H1 (cell line): ENCODE data around the gene RGS8. TPM values are rescaled to one million over a fixed set of nuclear protein-coding genes. Genes with fewer than 3 reads are reported as not detected.
A peak's percentile ranks its signal among the peaks of the same experiment; 100 is the strongest.

Source experiments
- CTCF ChIA-PET: fragments of 300-600 bp; sonication (Branson Sonifier 250); formaldehyde crosslinking; loops from one replicate; lab custom pipeline; 2021; ENCODE audit not compliant: partially characterized antibody; lab: Charles Lee
- POLR2A ChIA-PET: fragments of 300-600 bp; sonication (Branson Sonifier 250); formaldehyde crosslinking; loops from one replicate; lab custom pipeline; 2021; ENCODE audit warnings: inconsistent platforms; ENCODE audit not compliant: partially characterized antibody; lab: Charles Lee
- DNase-seq, 2 experiments: peaks; one replicate each; pipeline versions ENCODE4 v3.0.0 to v3.0.0-alpha.2; 2010 to 2022; ENCODE audit warnings: low spot score in 2 of 2, low read depth in 1 of 2, mixed read lengths in 1 of 2
- FAIRE-seq: peaks from 2 replicates; lab custom pipeline; 2011; peaks lifted over from hg19 to GRCh38; lab: Jason Lieb, UNC
- H2AFZ ChIP-seq: 2 replicates; pipeline ENCODE4 v1.8.1; 2012; ENCODE audit warnings: low read length, inconsistent platforms
- H2AK5ac ChIP-seq: 2 replicates; pipeline ENCODE4 v1.6.1; 2013; ENCODE audit warnings: low read depth, low read length
- H2BK120ac ChIP-seq: replicated peaks from 2 replicates; pipeline ENCODE3; 2013; ENCODE audit warnings: low read depth, low read length, inconsistent platforms
- H2BK12ac ChIP-seq: 2 replicates; pipeline ENCODE4 v1.6.1; 2013; ENCODE audit warnings: low read depth, low read length
- H2BK15ac ChIP-seq: 2 replicates; pipeline ENCODE4 v1.6.1; 2013; ENCODE audit warnings: low read length
- H2BK20ac ChIP-seq: 2 replicates; pipeline ENCODE4 v1.6.1; 2013; ENCODE audit warnings: low read length
- H2BK5ac ChIP-seq: 2 replicates; pipeline ENCODE4 v1.6.1; 2013; ENCODE audit warnings: low read depth, low read length
- H3K14ac ChIP-seq: 2 replicates; pipeline ENCODE4 v1.6.1; 2013; ENCODE audit warnings: inconsistent platforms; ENCODE audit not compliant: insufficient read length
- H3K18ac ChIP-seq: 2 replicates; pipeline ENCODE4 v1.6.1; 2013; ENCODE audit warnings: low read length; ENCODE audit errors: extremely low read depth
- H3K23ac ChIP-seq: 2 replicates; pipeline ENCODE4 v1.6.1; 2013; ENCODE audit warnings: inconsistent platforms; ENCODE audit not compliant: insufficient read length
- H3K23me2 ChIP-seq: 2 replicates; pipeline ENCODE4 v1.6.1; 2013; ENCODE audit warnings: low read depth, low read length
- H3K27ac ChIP-seq: 2 replicates; pipeline ENCODE4 v1.6.1; 2011; ENCODE audit warnings: low read depth, low read length, inconsistent platforms
- H3K27me3 ChIP-seq, 4 experiments: replicated peaks in 1 of 4; 1 replicate in 1 of 4; 2 replicates in 3 of 4; pipeline versions ENCODE4 v1.6.1 to v1.8.1; 2011 to 2013; ENCODE audit warnings: low read length in 3 of 4, mild to moderate bottlenecking in 3 of 4, inconsistent platforms in 2 of 4, mixed read lengths in 2 of 4, moderate library complexity in 1 of 4; ENCODE audit not compliant: control insufficient read depth in 3 of 4, insufficient read depth in 3 of 4; ENCODE audit errors: extremely low read depth in 1 of 4
- H3K36me3 ChIP-seq, 4 experiments: 2 replicates each; pipeline versions ENCODE4 v1.6.1 to v1.8.1; 2011 to 2013; ENCODE audit warnings: mild to moderate bottlenecking in 4 of 4, low read length in 3 of 4, moderate library complexity in 2 of 4, control low read depth in 1 of 4, inconsistent platforms in 1 of 4; ENCODE audit not compliant: insufficient read depth in 4 of 4, control insufficient read depth in 2 of 4
- H3K4ac ChIP-seq: replicated peaks from 2 replicates; pipeline ENCODE3; 2013; ENCODE audit warnings: low read length, low read depth, mixed read lengths, inconsistent platforms; ENCODE audit not compliant: insufficient read length
- H3K4me1 ChIP-seq, 4 experiments: replicated peaks in 1 of 4; 1 replicate in 1 of 4; 2 replicates in 3 of 4; pipeline versions ENCODE4 v1.6.1 to v1.8.1; 2011 to 2013; ENCODE audit warnings: low read length in 3 of 4, inconsistent platforms in 2 of 4, mixed read lengths in 1 of 4; ENCODE audit not compliant: insufficient read depth in 4 of 4, control insufficient read depth in 3 of 4
- H3K4me2 ChIP-seq, 2 experiments: 2 replicates each; pipeline versions ENCODE4 v1.6.1 to v1.8.1; 2011 to 2013; ENCODE audit warnings: low read depth in 2 of 2, low read length in 2 of 2, control low read depth in 1 of 2, inconsistent platforms in 1 of 2, mild to moderate bottlenecking in 1 of 2; ENCODE audit not compliant: insufficient read depth in 1 of 2
- H3K4me3 ChIP-seq, 4 experiments: fragments of 200-600, 300-600 bp in 1 of 4; sonication (generic), shearing (Covaris generic), sonication (Bioruptor Twin) in 1 of 4; 2 replicates each; pipeline versions ENCODE4 v1.5.1 to v1.8.1; 2011 to 2016; ENCODE audit warnings: low read length in 4 of 4, low read depth in 3 of 4, control low read depth in 2 of 4, inconsistent platforms in 2 of 4, mild to moderate bottlenecking in 2 of 4, mixed read lengths in 1 of 4, moderate library complexity in 1 of 4; ENCODE audit not compliant: insufficient read depth in 2 of 4; ENCODE audit errors: extremely low read depth in 1 of 4
- H3K56ac ChIP-seq: replicated peaks from 2 replicates; pipeline ENCODE3; 2013; ENCODE audit warnings: low read depth, mild to moderate bottlenecking, mixed read lengths, low read length, inconsistent platforms; ENCODE audit not compliant: insufficient read length
- H3K79me1 ChIP-seq: 2 replicates; pipeline ENCODE4 v1.6.1; 2013; ENCODE audit warnings: low read depth, low read length, control low read depth
- H3K79me2 ChIP-seq, 2 experiments: 2 replicates each; pipeline versions ENCODE4 v1.6.1 to v1.8.1; 2012 to 2013; ENCODE audit warnings: low read length in 2 of 2, mild to moderate bottlenecking in 2 of 2, inconsistent platforms in 1 of 2; ENCODE audit not compliant: insufficient read depth in 2 of 2, control insufficient read depth in 1 of 2
- H3K9ac ChIP-seq, 4 experiments: replicated peaks in 1 of 4; 1 replicate in 1 of 4; 2 replicates in 3 of 4; pipeline versions ENCODE4 v1.6.1 to v1.8.1; 2011 to 2013; ENCODE audit warnings: low read depth in 3 of 4, low read length in 3 of 4, control low read depth in 2 of 4, mild to moderate bottlenecking in 2 of 4, moderate library complexity in 2 of 4, inconsistent platforms in 1 of 4; ENCODE audit errors: extremely low read depth in 1 of 4
- H3K9me3 ChIP-seq, 2 experiments: 2 replicates each; pipeline versions ENCODE4 v1.6.1 to v1.8.1; 2012 to 2013; ENCODE audit warnings: mild to moderate bottlenecking in 2 of 2, moderate library complexity in 2 of 2, control low read depth in 1 of 2, inconsistent platforms in 1 of 2, low read depth in 1 of 2, low read length in 1 of 2, mixed read lengths in 1 of 2; ENCODE audit not compliant: insufficient read depth in 2 of 2
- H4K20me1 ChIP-seq, 2 experiments: replicated peaks in 1 of 2; 2 replicates each; pipeline versions ENCODE3 to v1.8.1; 2011 to 2013; ENCODE audit warnings: inconsistent platforms in 2 of 2, low read length in 2 of 2, mild to moderate bottlenecking in 1 of 2; ENCODE audit not compliant: insufficient read depth in 2 of 2, control insufficient read depth in 1 of 2
- H4K5ac ChIP-seq: 2 replicates; pipeline ENCODE4 v1.6.1; 2013; ENCODE audit warnings: low read length, low read depth, mixed read lengths, inconsistent platforms; ENCODE audit not compliant: insufficient read length
- H4K8ac ChIP-seq: 2 replicates; pipeline ENCODE4 v1.8.0; 2013; ENCODE audit warnings: mild to moderate bottlenecking, moderate library complexity, low read length, inconsistent platforms; ENCODE audit not compliant: insufficient read depth; ENCODE audit errors: extremely low read depth
- H4K91ac ChIP-seq: replicated peaks from 2 replicates; pipeline ENCODE3; 2013; ENCODE audit warnings: low read length, mixed read lengths, inconsistent platforms; ENCODE audit not compliant: insufficient read length
- ATF2 ChIP-seq: IDR thresholded peaks from 2 replicates; pipeline ENCODE4 v1.6.1; 2012; ENCODE audit warnings: low read length, inconsistent platforms
- BRCA1 ChIP-seq: IDR thresholded peaks from 2 replicates; pipeline ENCODE4 v1.6.1; 2012; ENCODE audit warnings: low read depth, low read length, improper control_type of control experiment
- CBX8 ChIP-seq: fragments of 300-800, 300-1000 bp; sonication (generic); IDR thresholded peaks from 2 replicates; pipeline ENCODE4 v1.7.1; 2016; ENCODE audit warnings: low read depth, low read length, borderline replicate concordance
- JUN ChIP-seq: IDR thresholded peaks from 2 replicates; pipeline ENCODE4 v1.6.1; 2011; ENCODE audit warnings: low read depth, mild to moderate bottlenecking, improper control_type of control experiment, low read length
- KDM5A ChIP-seq: fragments of 200-600 bp; IDR thresholded peaks from 2 replicates; pipeline ENCODE4 v1.7.1; 2012; ENCODE audit warnings: mild to moderate bottlenecking, low read length, inconsistent platforms, mixed read lengths
- MAFK ChIP-seq: IDR thresholded peaks from 2 replicates; pipeline ENCODE4 v1.6.1; 2012; ENCODE audit warnings: low read depth, mild to moderate bottlenecking, improper control_type of control experiment, low read length
- POU5F1 ChIP-seq: IDR thresholded peaks from 2 replicates; pipeline ENCODE4 v1.6.1; 2011; ENCODE audit warnings: low read depth, mild to moderate bottlenecking, low read length, moderate library complexity
- SIRT6 ChIP-seq: IDR thresholded peaks from one replicate; pipeline ENCODE4 v1.7.1; 2012; ENCODE audit warnings: low read length, inconsistent platforms
- SP4 ChIP-seq: IDR thresholded peaks from 2 replicates; pipeline ENCODE4 v1.6.1; 2012; ENCODE audit warnings: low read length, inconsistent platforms
- SUZ12 ChIP-seq: fragments of 200-600 bp; sonication (generic); IDR thresholded peaks from 2 replicates; pipeline ENCODE4 v1.6.1; 2012; ENCODE audit warnings: mild to moderate bottlenecking, inconsistent platforms, low read length, moderate library complexity, mixed read lengths
- TAF7 ChIP-seq: optimal IDR thresholded peaks from 2 replicates; pipeline ENCODE3; 2011; ENCODE audit warnings: low read depth, mild to moderate bottlenecking, inconsistent platforms, low read length, moderate library complexity, borderline replicate concordance
- TCF12 ChIP-seq: IDR thresholded peaks from 2 replicates; pipeline ENCODE4 v1.6.1; 2011; ENCODE audit warnings: low read depth, mild to moderate bottlenecking, low read length
- WGBS, 2 experiments: shearing (Covaris generic) in 1 of 2; methylation state at CpG; one replicate each; pipeline versions ENCODE4 v1.1.6 to v1.1.7; 2013 to 2015; ENCODE audit warnings: low lambda C conversion rate in 2 of 2, mixed read lengths in 2 of 2, inconsistent platforms in 1 of 2, low coverage in 1 of 2, missing lambda C conversion rate in 1 of 2; ENCODE audit not compliant: insufficient replicate concordance in 2 of 2, insufficient coverage in 1 of 2, insufficient read length in 1 of 2; ENCODE audit errors: extremely low coverage in 1 of 2, missing lambda C conversion rate in 1 of 2; 5-methylcytosine and 5-hydroxymethylcytosine counted together
- polyA plus RNA-seq, 7 experiments: library from polyadenylated mRNA; depleted of rRNA in 3 of 7; stranded (reverse) in 5 of 7; unstranded in 2 of 7; fragments of >200 nt in 5 of 7; fragments of 200-250 nt in 2 of 7; gene quantifications; 1 replicate in 5 of 7; 2 replicates in 1 of 7; 4 replicates in 1 of 7; pipeline versions ENCODE4 v1.2.1 to v1.2.3, GENCODE V29; 2011 to 2013; ENCODE audit warnings: missing spikeins in 2 of 7, mixed read lengths in 2 of 7
- total RNA-seq: library from RNA; stranded (reverse); fragmentation: NEBNext Ultra II Directional; extraction: Animal tissue kit (Norgen Biotek cat#: 25700); gene quantifications from 2 replicates; pipeline ENCODE4 v1.2.1, GENCODE V29; 2021

RGS8 gene
- total and polyA plus RNA-seq, 2 of the 8 experiments (the other 6 are each of a cell fraction or from before 2014, with no cell fraction given), result 0.13 to 0.23 TPM

GRCh38 chr1:182680901-182681567 is 3.4 kb downstream of the RGS8 start:
- Histone ChIP-seq H2AFZ (no peak overlapping the region), H3K79me1 (no peaks in the 10 kb centered on the region), H4K8ac (no peak overlapping the region), H3K9ac (no peak overlapping the region), H4K5ac (no peak overlapping the region), H3K27ac (no peak overlapping the region), H2BK15ac (peak overlapping the region; percentile 33; the same call in 1 of the 2 replicates), H2BK12ac (no peak overlapping the region; the same call in 1 of the 2 replicates), H3K79me2 (no peaks in the 10 kb centered on the region), H3K27me3 (peaks cover 0 to 19% (median 8%) of the 10 kb centered on the region in 4 experiments; a peak in 4 of 7 replicates), H2BK120ac (no peak overlapping the region), H3K23ac (no peak overlapping the region), H4K91ac (no peak overlapping the region), H3K4me3 (no peak overlapping the region), H3K4me1 (peaks cover 0 to 16% (median 4%) of the 10 kb centered on the region in 4 experiments; a peak in 6 of 7 replicates), H4K20me1 (no peaks in the 10 kb centered on the region), H3K9me3 (no peaks in the 10 kb centered on the region), H3K4ac (no peak overlapping the region), H3K4me2 (no peak overlapping the region), H3K56ac (no peak overlapping the region), H3K14ac (no peak overlapping the region), H3K36me3 (no peaks in the 10 kb centered on the region), H2AK5ac (no peak overlapping the region), H3K18ac (no peak overlapping the region), H2BK20ac (no peak overlapping the region), H3K23me2 (peaks cover 2% of the 10 kb centered on the region; the same call in 1 of the 2 replicates), H2BK5ac (no peak overlapping the region)
- CTCF ChIA-PET, result interaction anchor here (0.6 to 2.6 kb wide), 11 partner anchors 10 to 138 kb away, joined by 3 to 11 read pairs (median 6); no protein-coding TSS in a partner anchor
- FAIRE-seq (no peak), DNase-seq (no peak)
- POLR2A ChIA-PET, result interaction anchor here (0.7 to 0.8 kb wide), 2 partner anchors 10 to 14 kb away, joined by 3 read pairs; no protein-coding TSS in a partner anchor
- 90% methylated on average over 4 of the region's 4 CpGs; no CpG with 5 or more reads in 1 of the 2 experiments for WGBS, 2 experiments
- TF ChIP-seq TCF12 (no peak), BRCA1 (no peak), SP4 (no peak), SIRT6 (no peak), KDM5A (no peak), ATF2 (no peak), SUZ12 (no peak), POU5F1 (no peak), CBX8 (no peak), JUN (no peak), TAF7 (no peak), MAFK (no peak)
